Limb (tissue), 2 donors: ENCODE measurements around the gene C12orf42.
A peak's percentile ranks its signal among the peaks of the same experiment; 100 is the strongest.
"Not testable (repeated sequence)": the region's sequence is repeated elsewhere in the genome, so short reads cannot be mapped to it uniquely, and the experiment has no call there.

Experiments
- DNase-seq, 2 donors: peaks; one replicate each; pipeline ENCODE4 v3.0.0-alpha.2; 2016; ENCODE audit errors: extremely low spot score in 2 of 2

The C12orf42 gene

GRCh38 chr12:103494734-103495468, 867 bp downstream of the C12orf42 start:
- DNase-seq = peak in 1 of 2 donors; percentile 35

GRCh38 chr12:103494051-103494733, 1.6 kb downstream of the C12orf42 start:
- DNase-seq = no peak

- DNase-seq = no peak
Measured at GRCh38 chr12:103493199-103493598, 2.6 kb downstream of the C12orf42 start.

- DNase-seq = no peak
Measured at GRCh38 chr12:103482365-103482764, 13.4 kb downstream of the C12orf42 start.

GRCh38 chr12:103475073-103475472, 20.7 kb downstream of the C12orf42 start:
- no peak for DNase-seq

GRCh38 chr12:103470664-103471063, 25.1 kb downstream of the C12orf42 start:
- DNase-seq = no peak

- DNase-seq = no peak
Measured at GRCh38 chr12:103469719-103470118, 26.0 kb downstream of the C12orf42 start.

- no peak for DNase-seq
Measured at GRCh38 chr12:103468837-103469236, 26.9 kb downstream of the C12orf42 start.

GRCh38 chr12:103462675-103463074, 33.1 kb downstream of the C12orf42 start:
- no peak for DNase-seq

- DNase-seq = no peak
Measured at GRCh38 chr12:103457471-103457870, 38.3 kb downstream of the C12orf42 start.

- no peak for DNase-seq
Measured at GRCh38 chr12:103456006-103456405, 39.8 kb downstream of the C12orf42 start.

GRCh38 chr12:103455020-103455763, 40.6 kb downstream of the C12orf42 start:
- DNase-seq = no peak

- no peak for DNase-seq
Measured at GRCh38 chr12:103444983-103445382, 50.8 kb downstream of the C12orf42 start.

- no peak for DNase-seq
Measured at GRCh38 chr12:103442822-103443221, 52.9 kb downstream of the C12orf42 start.

- DNase-seq = no peak
Measured at GRCh38 chr12:103442182-103442555, 53.6 kb downstream of the C12orf42 start.

GRCh38 chr12:103441437-103442181, 54.2 kb downstream of the C12orf42 start:
- DNase-seq = no peak

- not testable (repeated sequence) for DNase-seq
Measured at GRCh38 chr12:103434165-103435105, 61.3 kb downstream of the C12orf42 start.

- no peak for DNase-seq
Measured at GRCh38 chr12:103431950-103432349, 63.8 kb downstream of the C12orf42 start.

GRCh38 chr12:103431387-103431786, 64.4 kb downstream of the C12orf42 start:
- DNase-seq = no peak

- DNase-seq = not testable (repeated sequence)
Measured at GRCh38 chr12:103425674-103426073, 70.1 kb downstream of the C12orf42 start.
